ENCODE results near the gene NELL1.
"Not testable (repeated sequence)": the region's sequence is repeated elsewhere in the genome, so short reads cannot be mapped to it uniquely, and the experiment has no call there.

The NELL1 gene

GRCh38 chr11:21137803-21138202 is 468.4 kb downstream of the NELL1 start:
- no peak overlapping the region for H3K27ac ChIP-seq
- H3K9me3 ChIP-seq = no peaks in the 10 kb centered on the region
- DNase-seq = no peak
- H3K36me3 ChIP-seq = no peaks in the 10 kb centered on the region
- H3K4me3 ChIP-seq = no peak overlapping the region
- intact Hi-C loops (cut with DNase I; ENCODE audit: low total_unique reads) = no loop called here
- no peak for TF ChIP-seq CTCF (IDR thresholded peaks at IDR 0.05)
- no peaks in the 10 kb centered on the region for H3K4me1 ChIP-seq
- no peaks in the 10 kb centered on the region for H3K27me3 ChIP-seq

- DNase-seq; H3K36me3 ChIP-seq; H3K9me3 ChIP-seq; H3K27ac ChIP-seq; intact Hi-C loops (cut with DNase I; ENCODE audit: low total_unique reads); H3K4me1 ChIP-seq; H3K4me3 ChIP-seq; H3K27me3 ChIP-seq: not testable (repeated sequence)
These were observed 472.2 kb downstream of the NELL1 start for GRCh38 chr11:21141557-21141956.

- H3K36me3 ChIP-seq = no peaks in the 10 kb centered on the region
- no peak overlapping the region for H3K4me3 ChIP-seq
- intact Hi-C loops (cut with DNase I; ENCODE audit: low total_unique reads) = no loop called here
- no peak for DNase-seq
- no peaks in the 10 kb centered on the region for H3K9me3 ChIP-seq
- H3K27ac ChIP-seq = no peak overlapping the region
- no peak for TF ChIP-seq CTCF (IDR thresholded peaks at IDR 0.05)
- H3K27me3 ChIP-seq = no peaks in the 10 kb centered on the region
- H3K4me1 ChIP-seq = no peaks in the 10 kb centered on the region
These were observed 472.6 kb downstream of the NELL1 start for GRCh38 chr11:21142007-21142406.

GRCh38 chr11:21144531-21144930 is 475.1 kb downstream of the NELL1 start:
- TF ChIP-seq CTCF (IDR thresholded peaks at IDR 0.05) = no peak
- DNase-seq = no peak
- Histone ChIP-seq H3K36me3 (no peaks in the 10 kb centered on the region), H3K27me3 (no peaks in the 10 kb centered on the region), H3K27ac (no peak overlapping the region), H3K4me3 (no peak overlapping the region), H3K9me3 (no peaks in the 10 kb centered on the region), H3K4me1 (no peaks in the 10 kb centered on the region)
- intact Hi-C loops (cut with DNase I; ENCODE audit: low total_unique reads) = no loop called here

- TF ChIP-seq CTCF (IDR thresholded peaks at IDR 0.05) = no peak
- no peaks in the 10 kb centered on the region for H3K4me1 ChIP-seq
- H3K4me3 ChIP-seq = no peak overlapping the region
- H3K27me3 ChIP-seq = no peaks in the 10 kb centered on the region
- no peak overlapping the region for H3K27ac ChIP-seq
- intact Hi-C loops (cut with DNase I; ENCODE audit: low total_unique reads) = no loop called here
- no peak for DNase-seq
- no peaks in the 10 kb centered on the region for H3K9me3 ChIP-seq
- no peaks in the 10 kb centered on the region for H3K36me3 ChIP-seq
These were observed 479.0 kb downstream of the NELL1 start for GRCh38 chr11:21148376-21148775.

- intact Hi-C loops (cut with DNase I; ENCODE audit: low total_unique reads) = no loop called here
- no peak overlapping the region for H3K27ac ChIP-seq
- H3K27me3 ChIP-seq = no peaks in the 10 kb centered on the region
- no peak for DNase-seq
- no peaks in the 10 kb centered on the region for H3K9me3 ChIP-seq
- H3K4me1 ChIP-seq = no peaks in the 10 kb centered on the region
- no peak overlapping the region for H3K4me3 ChIP-seq
- no peak for TF ChIP-seq CTCF (IDR thresholded peaks at IDR 0.05)
- no peaks in the 10 kb centered on the region for H3K36me3 ChIP-seq
These were observed 490.8 kb downstream of the NELL1 start for GRCh38 chr11:21160140-21160539.

Data from tibial artery (tissue), 4 donors.